GM21367 (cell line): ENCODE results near the gene PDXDC1.
"Not testable (repeated sequence)": the region's sequence is repeated elsewhere in the genome, so short reads cannot be mapped to it uniquely, and the experiment has no call there.

ENCODE experiments used
- ATAC-seq: cut with Tn5 transposase; IDR thresholded peaks from one replicate; pipeline ENCODE4 v1.9.1; 2021; ENCODE audit not compliant: unreplicated experiment

The PDXDC1 gene

DNA sequence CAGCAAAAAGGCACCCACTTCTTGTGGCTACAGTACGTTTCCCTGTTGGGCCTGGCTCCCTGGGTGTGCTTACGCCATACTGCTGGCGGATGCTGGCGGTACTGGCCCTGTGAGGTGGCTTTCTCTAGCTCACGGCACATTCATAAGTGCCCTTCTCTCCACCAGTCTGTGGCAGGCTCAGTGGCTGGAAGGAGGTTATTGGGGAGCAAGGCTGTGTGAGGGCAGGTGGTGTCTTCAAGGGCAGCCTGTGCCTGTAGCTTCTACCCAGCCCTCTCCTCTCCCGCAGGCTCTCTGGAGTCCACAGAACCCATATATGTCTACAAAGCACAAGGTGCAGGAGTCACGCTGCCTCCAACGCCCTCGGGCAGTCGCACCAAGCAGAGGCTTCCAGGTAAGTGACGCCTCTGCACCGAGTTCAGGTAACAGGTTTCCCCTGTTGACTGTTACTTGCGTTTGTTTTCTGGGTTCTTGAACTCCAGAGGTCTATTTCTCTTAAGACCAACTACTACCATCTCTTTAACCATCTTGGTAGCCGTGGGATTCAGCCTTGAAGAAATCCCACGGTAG lies 60.4 kb downstream of the PDXDC1 start:
- no peak for ATAC-seq

DNA sequence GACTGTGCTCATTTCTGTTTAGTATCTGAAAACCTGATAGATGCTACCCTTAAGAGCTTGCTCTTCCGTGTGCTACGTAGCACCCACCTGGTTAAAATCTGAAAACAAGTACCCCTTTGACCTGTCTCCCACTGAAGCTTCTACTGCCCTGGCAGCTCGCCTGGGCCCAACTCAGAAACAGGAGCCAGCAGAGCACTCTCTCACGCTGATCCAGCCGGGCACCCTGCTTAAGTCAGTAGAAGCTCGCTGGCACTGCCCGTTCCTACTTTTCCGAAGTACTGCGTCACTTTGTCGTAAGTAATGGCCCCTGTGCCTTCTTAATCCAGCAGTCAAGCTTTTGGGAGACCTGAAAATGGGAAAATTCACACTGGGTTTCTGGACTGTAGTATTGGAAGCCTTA lies 62.2 kb downstream of the PDXDC1 start:
- ATAC-seq = no peak

DNA sequence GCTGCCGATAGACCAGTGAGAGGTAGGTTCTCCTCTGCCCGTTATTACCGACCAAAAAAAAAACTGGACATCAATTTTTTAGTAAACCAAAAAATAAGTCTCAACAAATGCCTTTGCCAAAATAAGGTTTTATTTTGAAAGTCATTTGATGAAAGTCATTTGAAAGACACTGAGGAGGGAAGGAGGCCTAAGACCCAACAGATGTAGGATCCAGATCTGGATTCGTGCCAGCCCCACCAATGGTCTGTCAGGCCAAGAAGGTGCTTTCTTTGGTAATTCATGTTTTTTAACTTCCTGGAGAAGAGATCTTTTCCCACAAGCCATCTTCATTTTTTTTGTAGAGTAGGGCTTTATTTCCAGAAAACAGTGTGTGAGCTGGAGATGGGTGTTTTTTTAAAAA lies 62.9 kb downstream of the PDXDC1 start:
- ATAC-seq = no peak

DNA sequence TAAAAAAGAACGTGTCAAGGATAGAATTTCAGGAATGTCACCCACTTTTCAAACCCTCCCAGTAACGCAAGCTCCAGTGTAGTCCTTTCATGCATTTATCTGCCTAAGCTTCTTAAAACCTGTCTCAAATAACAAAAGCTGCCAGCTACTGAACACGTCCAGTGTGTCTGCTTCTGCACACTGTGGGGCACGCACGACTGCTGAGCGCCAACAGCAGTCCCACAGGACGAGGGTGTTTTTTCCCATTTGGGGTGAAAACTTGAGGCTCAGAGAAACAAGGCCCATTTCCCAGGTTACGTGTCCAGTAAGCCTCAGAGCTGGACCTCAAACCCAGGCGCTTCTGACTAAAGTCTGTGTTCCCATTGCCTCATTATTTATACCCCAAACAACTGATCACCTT lies 63.9 kb downstream of the PDXDC1 start:
- no peak for ATAC-seq

DNA sequence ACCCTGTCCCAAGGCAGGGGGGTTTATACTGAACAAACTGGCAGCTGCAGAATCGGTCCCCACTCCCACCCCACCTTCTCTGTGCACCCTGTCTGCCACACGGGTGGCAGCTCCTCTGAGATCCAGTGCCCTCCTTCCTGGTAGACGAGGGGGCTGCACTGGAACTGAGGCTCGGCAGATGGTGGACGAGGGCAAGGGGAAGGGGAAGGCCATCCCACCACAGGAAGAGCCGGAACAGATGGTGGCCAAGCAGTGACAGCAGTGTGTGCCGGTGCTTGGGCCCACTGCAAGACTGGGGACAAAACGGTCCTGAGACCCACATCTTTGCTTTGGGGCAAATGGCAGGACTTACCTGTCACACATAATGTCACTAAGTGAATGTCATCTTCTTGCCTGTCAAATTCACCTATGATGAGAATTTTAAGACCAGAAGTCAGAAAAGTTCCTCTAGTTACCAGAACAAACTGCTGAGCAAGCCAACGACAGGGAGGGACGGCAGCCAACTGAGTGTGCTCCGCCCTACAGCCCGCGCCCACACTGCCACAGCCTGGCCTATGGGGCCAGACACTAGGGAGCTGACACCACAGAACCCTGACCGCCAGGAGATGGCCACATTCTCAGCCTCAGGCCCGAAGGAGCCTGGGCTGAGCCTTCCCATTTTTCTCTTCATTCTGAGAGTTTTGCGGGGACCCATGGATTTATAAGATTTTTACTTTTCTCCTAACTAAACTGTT lies 66.6 kb downstream of the PDXDC1 start:
- ATAC-seq = no peak

DNA sequence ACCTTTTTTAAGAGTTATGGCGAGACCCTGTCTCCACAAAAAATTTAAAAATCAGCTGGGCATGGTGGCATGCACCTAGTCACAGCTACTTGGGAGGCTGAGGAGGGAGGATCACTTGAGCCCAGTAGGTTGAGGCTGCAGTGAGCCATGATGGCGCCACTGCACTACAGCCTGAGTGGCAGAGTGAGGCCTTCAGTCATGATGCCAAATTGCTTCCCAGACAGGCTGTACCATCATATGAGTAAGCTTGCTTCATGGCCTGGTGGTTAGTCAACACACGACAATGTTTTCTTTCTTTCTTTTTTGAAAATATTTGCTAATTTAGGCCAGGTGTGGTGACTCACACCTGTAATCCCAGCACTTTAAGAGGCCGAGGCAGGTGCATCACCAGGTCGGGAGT lies 68.5 kb downstream of the PDXDC1 start:
- no peak for ATAC-seq

DNA sequence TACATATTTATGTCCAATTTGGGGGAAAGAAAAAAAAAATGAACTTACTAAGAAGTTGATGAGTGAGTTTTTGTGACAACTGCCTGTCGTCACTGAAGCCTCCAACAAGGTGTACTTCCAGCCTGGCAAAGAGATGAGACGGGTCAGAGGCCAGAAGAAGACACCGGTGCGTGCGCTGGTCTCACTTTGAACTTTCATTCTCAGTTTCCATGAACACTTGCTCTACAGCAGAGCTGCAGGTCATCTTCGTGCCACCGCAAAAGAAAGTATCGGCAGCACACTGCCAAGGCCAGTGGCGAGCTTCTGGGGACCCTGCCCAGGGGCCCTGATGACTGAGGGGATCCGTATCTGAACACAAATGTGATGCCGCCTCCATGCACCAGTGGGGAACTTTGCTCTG lies 69.5 kb downstream of the PDXDC1 start:
- ATAC-seq = no peak

DNA sequence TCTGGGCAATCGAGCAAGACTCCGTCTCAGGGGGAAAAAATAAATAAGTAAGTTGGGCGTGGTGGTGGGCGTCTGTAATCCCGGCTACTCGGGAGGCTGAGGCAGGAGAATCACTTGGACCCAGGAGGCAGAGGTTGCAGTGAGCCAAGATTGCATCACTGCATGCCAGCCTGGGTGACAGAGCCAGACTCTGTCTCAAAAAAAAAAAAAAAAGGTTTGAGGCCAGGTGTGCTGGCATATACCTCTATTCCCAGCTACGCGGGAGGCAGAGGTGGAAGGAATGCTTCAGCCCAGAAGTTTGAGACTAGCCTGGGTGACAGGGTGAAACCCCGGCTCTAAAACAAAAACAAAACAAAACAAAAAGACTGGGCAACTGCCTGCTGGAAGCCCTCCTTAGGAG lies 70.4 kb downstream of the PDXDC1 start:
- ATAC-seq = not testable (repeated sequence)

DNA sequence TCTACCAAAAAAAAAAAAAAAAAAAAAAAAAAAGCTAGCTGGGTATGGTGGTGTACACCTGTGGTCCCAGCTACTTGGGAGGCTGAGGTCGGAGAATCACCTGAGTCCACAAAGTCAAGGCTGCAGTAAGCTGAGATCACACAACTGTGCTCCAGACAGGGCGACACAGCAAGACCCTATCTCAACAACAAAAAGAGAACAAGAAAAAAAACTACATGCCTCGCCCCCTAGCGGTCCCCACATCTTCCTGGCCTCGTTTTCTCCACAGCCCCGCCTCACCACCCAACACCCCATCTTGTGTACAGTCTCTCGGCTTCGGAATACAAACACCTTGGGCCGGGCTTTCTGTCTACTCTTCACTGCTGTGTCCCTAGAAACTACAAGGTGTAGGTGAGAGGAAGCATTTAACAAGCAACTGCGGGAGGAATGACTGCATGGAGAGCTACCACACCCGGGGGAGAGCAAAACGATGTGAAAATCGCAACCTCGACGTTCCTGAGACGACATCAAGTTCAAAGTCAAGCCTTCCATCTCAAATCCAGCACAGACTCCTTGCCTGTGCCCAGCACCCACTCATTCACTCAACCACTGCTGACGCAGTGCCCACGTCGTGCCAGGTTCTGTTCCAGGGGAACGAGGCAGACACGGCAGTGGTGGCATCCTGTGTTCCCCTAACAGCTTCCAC lies 72.0 kb downstream of the PDXDC1 start:
- no peak for ATAC-seq

DNA sequence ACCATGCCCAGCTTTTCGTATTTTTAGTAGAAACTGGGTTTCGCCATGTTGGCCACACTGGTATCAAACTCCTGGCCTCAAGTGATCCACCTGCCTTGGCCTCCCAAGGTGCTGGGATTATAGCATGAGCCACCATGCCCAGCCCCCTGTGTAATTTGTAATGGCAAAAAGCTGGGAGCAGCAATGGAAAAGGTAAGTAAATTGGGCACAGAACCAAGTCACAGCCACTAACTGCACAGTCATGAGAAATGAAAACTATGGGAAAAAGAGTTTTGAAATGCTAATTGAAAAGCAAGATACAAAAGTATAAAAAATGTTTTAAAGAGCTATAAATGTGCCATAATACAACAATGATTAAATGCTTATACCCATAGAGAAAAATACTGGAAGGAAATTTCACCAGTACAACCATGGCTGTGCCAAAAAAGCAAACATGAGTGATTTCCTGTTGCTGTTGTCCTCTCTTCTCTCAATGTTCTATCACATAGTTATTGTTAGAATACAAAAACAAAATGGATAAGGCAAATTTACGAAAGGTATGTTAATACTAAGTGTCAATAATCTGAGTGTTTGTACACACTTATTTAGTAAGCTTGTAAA lies 74.9 kb downstream of the PDXDC1 start:
- no peak for ATAC-seq

DNA sequence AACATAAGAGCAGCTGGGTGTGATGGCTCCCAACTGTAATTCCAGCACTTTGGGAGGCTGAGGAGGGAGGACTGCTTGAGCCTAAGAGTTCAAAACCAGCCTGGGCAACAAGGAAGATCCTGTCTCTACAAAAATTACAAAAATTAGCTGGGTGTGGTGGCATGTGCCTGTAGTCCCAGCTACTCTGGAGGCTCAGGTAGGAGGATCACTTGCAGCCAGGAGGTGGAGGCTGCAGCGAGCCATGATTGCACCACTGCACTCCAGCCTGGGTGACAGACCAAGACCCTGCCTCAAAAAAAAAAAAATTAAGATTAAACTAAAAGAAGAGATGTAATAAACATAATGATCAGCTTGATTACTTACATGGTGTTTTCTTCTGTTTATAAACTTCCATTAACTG lies 75.6 kb downstream of the PDXDC1 start:
- ATAC-seq = not testable (repeated sequence)

DNA sequence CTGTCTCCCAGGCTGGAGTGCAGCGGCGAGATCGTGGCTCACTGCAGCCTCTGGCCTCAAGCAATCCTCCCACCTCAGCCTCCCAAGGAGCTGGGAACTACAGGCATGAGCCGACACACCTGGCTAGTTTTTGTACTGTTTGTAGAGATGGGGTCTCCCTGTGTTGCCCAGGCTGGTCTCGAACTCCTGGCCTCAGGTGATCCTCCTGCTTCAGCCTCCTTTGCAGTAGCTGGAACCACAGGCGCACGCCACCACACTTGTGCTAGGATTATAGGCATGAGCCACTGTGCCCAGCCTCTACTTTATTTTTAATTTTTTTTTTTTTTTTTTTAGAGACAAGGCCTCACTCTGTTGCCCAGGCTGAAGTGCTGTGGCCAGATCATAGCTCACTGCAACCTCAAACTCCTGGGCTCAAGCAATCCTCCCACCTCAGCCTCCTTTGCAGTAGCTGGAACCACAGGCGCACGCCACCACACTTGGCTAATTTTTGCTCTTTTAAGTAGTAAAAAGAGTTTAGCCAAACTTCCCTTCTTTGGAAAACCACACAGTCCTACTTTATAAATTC lies 76.6 kb downstream of the PDXDC1 start:
- no peak for ATAC-seq

DNA sequence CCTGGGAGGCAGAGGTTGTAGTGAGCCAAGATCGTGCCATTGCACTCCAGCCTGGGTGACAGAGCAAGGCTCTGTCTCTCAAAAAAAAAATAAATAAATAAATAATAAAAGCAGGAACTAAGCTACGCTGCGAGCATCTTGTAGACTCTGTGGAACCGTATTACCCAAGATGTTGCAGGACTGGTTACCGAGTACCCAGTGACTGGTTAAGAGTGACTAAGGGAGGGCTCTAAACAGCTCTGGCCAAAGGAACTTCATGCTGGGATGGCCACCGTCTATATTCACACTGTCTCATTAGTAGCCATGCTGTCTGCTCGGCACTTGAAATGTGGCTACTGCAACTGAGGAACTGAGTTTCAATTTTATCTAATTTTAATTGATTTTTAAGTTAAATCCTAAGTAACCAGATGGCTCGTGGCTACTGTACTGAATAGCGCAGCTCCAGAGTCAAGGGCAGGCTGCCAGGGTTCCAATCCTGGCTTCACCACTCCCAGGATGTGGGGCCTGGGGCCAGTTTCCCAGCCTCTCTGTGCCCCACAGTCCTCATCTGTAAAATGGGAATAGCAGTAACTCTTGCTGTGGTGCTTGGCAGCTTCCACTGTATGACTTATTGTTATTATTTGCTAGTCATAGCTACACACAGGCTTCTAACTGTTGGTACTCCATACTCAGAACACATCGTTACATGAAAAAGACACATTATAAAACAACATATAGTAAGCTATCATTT lies 78.1 kb downstream of the PDXDC1 start:
- no peak for ATAC-seq

DNA sequence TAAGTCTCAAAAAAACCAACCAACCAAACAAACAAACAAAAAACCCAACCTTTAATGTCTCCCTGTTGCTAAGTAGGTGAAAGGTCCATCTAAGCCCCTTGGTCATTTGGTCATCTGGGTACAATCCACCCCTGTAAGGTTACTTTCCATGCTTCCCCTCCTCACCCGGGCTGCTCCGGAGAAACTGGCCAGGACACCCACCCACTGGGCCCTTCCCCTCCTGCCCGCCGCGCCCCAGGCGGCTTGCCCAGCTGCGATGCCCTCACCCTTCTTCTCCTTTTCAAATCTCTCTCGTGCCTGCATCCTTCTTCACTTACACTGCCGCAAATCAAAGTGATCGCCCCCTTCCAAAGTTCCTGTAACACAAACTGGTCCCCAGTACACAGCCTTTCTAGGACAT lies 79.1 kb downstream of the PDXDC1 start:
- ATAC-seq = no peak

DNA sequence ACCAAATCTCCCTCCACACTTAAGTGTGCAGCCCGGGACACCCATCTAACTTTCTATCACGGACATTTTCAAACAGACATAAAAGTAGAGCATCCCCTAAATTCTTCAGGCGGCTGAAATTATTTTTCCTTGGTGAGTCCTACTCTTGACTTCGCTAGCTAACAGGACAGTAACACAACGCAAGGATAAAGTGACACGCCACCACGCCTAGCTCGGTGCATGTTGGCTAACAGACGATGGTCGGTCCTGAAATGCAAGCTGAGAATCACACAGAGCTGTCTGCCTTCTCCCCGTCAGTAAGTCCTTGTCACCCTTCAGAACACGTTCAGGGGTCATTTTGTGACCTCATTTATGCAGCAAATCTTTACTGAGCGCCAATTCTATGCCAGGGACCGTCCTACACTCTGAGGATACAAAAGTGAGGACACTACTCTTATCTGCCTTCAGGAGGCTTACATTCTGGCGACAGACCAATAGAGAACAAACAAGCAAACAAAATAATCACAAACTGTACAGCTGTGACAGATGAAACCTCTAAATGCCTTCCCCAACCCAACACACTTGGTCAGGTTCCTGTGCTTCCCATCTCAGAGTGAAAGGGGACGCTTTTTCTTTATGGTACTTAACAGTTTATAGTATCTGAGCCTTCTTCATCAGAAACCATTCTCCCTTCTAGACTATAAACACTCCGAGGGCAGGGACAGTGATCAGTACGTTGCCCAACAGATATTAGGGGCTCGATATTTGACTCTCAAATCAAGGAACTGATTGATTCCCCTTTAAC lies 79.7 kb downstream of the PDXDC1 start:
- no peak for ATAC-seq

DNA sequence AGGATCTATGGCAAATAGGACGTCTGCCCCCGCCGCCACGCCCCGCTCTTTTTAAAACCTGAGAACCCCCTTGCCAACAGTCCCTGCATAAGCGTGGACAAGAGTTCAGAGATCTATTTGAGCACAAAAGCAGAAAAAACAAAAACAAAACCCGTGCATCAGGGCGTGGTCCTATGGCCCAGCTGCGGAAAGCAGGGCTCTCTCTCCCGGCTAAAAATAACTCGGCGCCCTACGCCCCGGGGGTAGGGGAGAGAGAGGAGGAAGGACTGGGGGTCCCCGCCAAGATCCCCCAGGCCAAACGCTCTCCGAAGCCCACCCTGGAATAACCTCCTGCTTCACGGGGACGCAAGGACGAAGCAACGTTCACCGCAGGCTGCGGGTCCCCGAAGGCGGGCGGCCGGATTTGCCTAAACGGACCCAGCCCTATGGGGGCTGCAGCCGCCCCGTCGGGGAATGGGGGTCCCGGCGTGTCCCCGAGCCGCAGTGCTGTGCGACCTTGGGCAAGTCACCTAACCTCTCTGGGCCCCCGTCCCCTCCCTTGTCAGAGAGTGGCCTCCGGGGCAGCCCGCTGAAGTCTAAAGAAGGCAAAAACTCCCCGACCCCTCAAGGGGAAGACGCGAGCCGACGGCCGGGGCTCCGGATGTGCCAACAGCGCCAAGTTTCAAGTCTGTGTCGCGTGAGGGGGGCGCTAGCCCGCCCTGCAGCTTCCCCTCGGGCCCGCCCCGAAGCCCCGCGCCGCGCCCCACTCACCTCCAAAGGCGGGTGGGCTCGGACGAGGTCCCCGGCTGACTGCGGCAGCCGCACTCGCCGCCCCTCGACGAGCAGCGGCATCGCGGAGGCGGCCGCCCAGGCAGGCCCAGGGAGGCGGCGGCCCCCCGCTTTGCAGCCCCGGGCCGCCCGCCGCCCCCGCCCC lies 80.6 kb downstream of the PDXDC1 start:
- ATAC-seq = peak; percentile 42

DNA sequence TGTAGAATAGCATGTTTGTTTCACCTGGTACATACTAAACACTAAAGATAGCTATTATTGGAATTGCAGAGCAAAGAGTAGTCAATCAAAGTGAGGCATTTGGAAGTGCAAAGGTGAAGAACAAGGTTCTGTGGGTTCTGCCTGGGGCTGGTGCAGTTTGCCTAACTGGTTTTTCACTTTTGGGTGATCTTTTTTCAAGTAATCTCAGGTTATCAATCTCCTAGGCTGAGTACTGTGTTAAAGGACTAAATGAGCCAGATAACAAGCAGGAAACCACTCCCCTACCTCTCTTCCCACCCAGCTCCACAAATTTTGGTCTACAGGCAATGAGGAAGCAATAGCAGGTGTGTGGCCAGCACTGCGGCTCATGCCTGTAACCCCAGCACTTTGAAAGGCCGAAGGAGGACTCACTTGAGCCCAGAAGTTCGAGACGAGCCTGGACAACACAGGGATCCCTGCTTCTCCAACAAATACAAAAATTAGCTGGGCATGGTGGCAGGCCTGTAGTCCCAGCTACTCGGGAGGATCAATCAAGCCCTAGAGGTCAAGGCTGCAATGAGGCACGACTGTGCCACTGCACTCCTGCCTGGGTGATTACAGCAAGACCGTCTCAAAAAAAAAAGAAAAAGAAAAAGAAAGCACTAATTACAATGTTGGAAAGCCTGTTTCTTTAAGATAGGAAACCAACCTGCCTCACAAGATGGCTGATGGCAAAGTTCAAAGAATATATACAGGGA lies 83.0 kb downstream of the PDXDC1 start:
- ATAC-seq = no peak

DNA sequence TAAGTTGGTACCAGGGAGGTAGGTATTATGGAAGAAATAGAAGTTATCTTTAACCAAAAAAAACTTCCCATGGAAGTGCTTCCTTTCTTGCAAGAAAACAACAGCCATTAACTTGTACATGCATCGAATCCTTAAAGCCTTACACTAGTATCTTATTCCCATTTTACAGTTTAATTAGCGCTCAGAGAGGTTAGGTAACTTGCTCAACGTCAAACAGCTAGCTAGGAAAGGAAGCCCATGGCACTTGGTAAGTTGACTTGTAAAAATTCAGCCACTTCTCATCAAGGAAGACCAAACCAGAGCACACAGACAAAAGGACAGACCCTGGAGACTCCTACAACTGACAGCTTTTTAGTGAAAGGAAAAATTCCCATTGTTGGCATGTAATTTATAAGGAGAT lies 84.5 kb downstream of the PDXDC1 start:
- ATAC-seq = no peak
